ENCODE results near the gene KHSRP.
A peak's percentile ranks its signal among the peaks of the same experiment; 100 is the strongest.

Gene KHSRP

GRCh38 chr19:6424195-6424938 is at the start of gene KHSRP:
Gene KHSRP, minus strand, starts transcription at chr19:6424811. Its CDS starts 110 bp downstream, at chr19:6424701.
- no peak for DNase-seq (ENCODE audit: low spot score)

- no peak for DNase-seq (ENCODE audit: low spot score)
These were observed 49.0 kb upstream of the KHSRP start for GRCh38 chr19:6473647-6474046.

- DNase-seq (ENCODE audit: low spot score) = no peak
These were observed 48.1 kb upstream of the KHSRP start for GRCh38 chr19:6472713-6473112.

GRCh38 chr19:6471076-6471475 is 46.5 kb upstream of the KHSRP start:
- DNase-seq (ENCODE audit: low spot score) = no peak

GRCh38 chr19:6470173-6470572 is 45.6 kb upstream of the KHSRP start:
- no peak for DNase-seq (ENCODE audit: low spot score)

GRCh38 chr19:6467384-6467783 is 42.8 kb upstream of the KHSRP start:
- DNase-seq (ENCODE audit: low spot score) = no peak

- DNase-seq (ENCODE audit: low spot score) = no peak
These were observed 42.1 kb upstream of the KHSRP start for GRCh38 chr19:6466526-6467248.

GRCh38 chr19:6465663-6466062 is 41.1 kb upstream of the KHSRP start:
- DNase-seq (ENCODE audit: low spot score) = no peak

- DNase-seq (ENCODE audit: low spot score) = no peak
These were observed 40.4 kb upstream of the KHSRP start for GRCh38 chr19:6465006-6465405.

GRCh38 chr19:6464070-6464873 is 39.7 kb upstream of the KHSRP start, which contains the start of gene CRB3:
Gene CRB3, plus strand, starts transcription at chr19:6464271. Its CDS starts 431 bp downstream, at chr19:6464702.
- DNase-seq (ENCODE audit: low spot score) = no peak

GRCh38 chr19:6460099-6460884 is 35.7 kb upstream of the KHSRP start:
- DNase-seq (ENCODE audit: low spot score) = peak; percentile 98

GRCh38 chr19:6459262-6460098 is 34.9 kb upstream of the KHSRP start, which contains the start of gene SLC25A23:
Gene SLC25A23, minus strand, starts transcription at chr19:6459792. Its CDS starts 164 bp downstream, at chr19:6459628.
- peak; percentile 84 for DNase-seq (ENCODE audit: low spot score)

GRCh38 chr19:6458695-6459261 is 34.2 kb upstream of the KHSRP start:
- DNase-seq (ENCODE audit: low spot score) = no peak

GRCh38 chr19:6457958-6458694 is 33.5 kb upstream of the KHSRP start:
- peak; percentile 55 for DNase-seq (ENCODE audit: low spot score)

- no peak for DNase-seq (ENCODE audit: low spot score)
These were observed 31.3 kb upstream of the KHSRP start for GRCh38 chr19:6455924-6456323.

GRCh38 chr19:6453951-6454565 is 29.4 kb upstream of the KHSRP start:
- no peak for DNase-seq (ENCODE audit: low spot score)

- DNase-seq (ENCODE audit: low spot score) = no peak
These were observed 28.3 kb upstream of the KHSRP start for GRCh38 chr19:6452899-6453298.

GRCh38 chr19:6452223-6452614 is 27.6 kb upstream of the KHSRP start:
- DNase-seq (ENCODE audit: low spot score) = no peak

GRCh38 chr19:6451583-6452222 is 27.1 kb upstream of the KHSRP start:
- no peak for DNase-seq (ENCODE audit: low spot score)

All from hepatic stellate cell (primary cell).